Right kidney (tissue), 1 donor: ENCODE data around the gene NPEPL1.

Experiments
- DNase-seq: peaks from one replicate; pipeline ENCODE4 v3.0.0-alpha.2; 2016

Gene NPEPL1

DNA sequence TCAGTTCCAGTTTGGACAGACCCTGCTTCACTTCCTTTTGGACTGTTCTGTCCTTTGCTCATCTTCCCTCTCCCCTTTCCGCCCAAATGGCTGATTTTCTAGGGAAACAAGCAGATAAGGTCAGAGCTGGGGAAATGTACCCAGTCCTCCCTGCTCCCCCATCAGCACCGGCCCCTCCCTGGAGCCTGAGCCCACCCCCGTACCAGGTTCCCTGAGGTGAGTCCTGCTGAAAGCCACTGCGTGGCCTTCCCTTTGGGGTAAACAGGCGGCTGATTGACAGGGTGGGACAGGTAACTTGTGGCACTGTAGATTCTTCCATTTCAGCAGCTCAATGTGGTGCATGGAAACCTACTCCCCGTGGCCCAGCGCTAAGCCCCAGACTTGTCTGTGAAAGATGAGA is 70.5 kb downstream of the NPEPL1 start:
- DNase-seq, result no peak
